22Rv1 (cell line): ENCODE measurements around the gene MRPS10.

Experiments used
- ZFX ChIP-seq: fragments of 450-650 bp; IDR thresholded peaks from 2 replicates; pipeline ENCODE4 v1.6.1; 2017; ENCODE audit warnings: antibody characterized with exemption, borderline replicate concordance
- TF ChIP-seq, protein P1 (sequence below): fragments of 450-650 bp; IDR thresholded peaks from 2 replicates; pipeline ENCODE4 v1.5.1; 2017; ENCODE audit warnings: mild to moderate bottlenecking

DNA sequence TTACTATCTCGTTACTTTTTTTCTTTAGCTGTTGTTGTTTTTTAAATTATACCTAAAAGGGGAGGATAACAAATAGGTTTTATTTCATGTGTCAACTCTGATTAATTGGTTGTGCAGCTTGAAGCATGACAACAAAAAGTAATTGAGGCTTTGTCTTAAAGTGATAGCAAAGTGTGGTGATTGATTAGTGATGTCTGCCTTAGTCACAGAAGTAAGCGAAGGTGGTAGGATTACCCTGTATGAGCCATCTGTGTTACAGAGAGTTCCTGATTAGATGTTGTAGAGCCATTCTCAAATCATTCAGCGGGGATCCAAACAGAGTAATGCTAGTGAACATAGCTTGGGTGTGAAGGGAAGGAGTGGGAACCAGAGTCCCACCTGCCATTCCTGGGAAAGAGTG is 14.4 kb upstream of the MRPS10 start:
- TF ChIP-seq, protein P1, sequence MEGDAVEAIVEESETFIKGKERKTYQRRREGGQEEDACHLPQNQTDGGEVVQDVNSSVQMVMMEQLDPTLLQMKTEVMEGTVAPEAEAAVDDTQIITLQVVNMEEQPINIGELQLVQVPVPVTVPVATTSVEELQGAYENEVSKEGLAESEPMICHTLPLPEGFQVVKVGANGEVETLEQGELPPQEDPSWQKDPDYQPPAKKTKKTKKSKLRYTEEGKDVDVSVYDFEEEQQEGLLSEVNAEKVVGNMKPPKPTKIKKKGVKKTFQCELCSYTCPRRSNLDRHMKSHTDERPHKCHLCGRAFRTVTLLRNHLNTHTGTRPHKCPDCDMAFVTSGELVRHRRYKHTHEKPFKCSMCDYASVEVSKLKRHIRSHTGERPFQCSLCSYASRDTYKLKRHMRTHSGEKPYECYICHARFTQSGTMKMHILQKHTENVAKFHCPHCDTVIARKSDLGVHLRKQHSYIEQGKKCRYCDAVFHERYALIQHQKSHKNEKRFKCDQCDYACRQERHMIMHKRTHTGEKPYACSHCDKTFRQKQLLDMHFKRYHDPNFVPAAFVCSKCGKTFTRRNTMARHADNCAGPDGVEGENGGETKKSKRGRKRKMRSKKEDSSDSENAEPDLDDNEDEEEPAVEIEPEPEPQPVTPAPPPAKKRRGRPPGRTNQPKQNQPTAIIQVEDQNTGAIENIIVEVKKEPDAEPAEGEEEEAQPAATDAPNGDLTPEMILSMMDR, result no peak
- no peak for TF ChIP-seq ZFX
